Skin epidermis (tissue), 12 donors: ENCODE results near the gene GRIN3B.

Source experiments
- H3K27ac ChIP-seq, 21 experiments: fragments of 200-600 bp; sonication (generic) in 11 of 21; one replicate each; pipeline ENCODE4 v1.5.0; 2020; ENCODE audit warnings: mild to moderate bottlenecking in 3 of 21, inconsistent platforms in 2 of 21, moderate library complexity in 2 of 21
- H3K4me3 ChIP-seq, 7 experiments: fragments of 200-600 bp; sonication (generic) in 2 of 7; one replicate each; pipeline ENCODE4 v1.5.0; 2020; ENCODE audit warnings: inconsistent platforms in 2 of 7, mild to moderate bottlenecking in 2 of 7, moderate library complexity in 1 of 7

Gene GRIN3B

GRCh38 chr19:1050989-1051788 lies 51.0 kb downstream of the GRIN3B start:
- no peak overlapping the region for H3K27ac ChIP-seq
- H3K4me3 ChIP-seq: no peak overlapping the region

GRCh38 chr19:1051791-1052190 lies 51.6 kb downstream of the GRIN3B start:
- Histone ChIP-seq H3K4me3 (no peak overlapping the region), H3K27ac (no peak overlapping the region)

- H3K4me3 ChIP-seq: no peak overlapping the region
- no peak overlapping the region for H3K27ac ChIP-seq
Measured at GRCh38 chr19:1052349-1052975, 52.2 kb downstream of the GRIN3B start.

- Histone ChIP-seq H3K4me3 (no peak overlapping the region), H3K27ac (no peak overlapping the region)
Measured at GRCh38 chr19:1053176-1054101, 53.2 kb downstream of the GRIN3B start.

DNA sequence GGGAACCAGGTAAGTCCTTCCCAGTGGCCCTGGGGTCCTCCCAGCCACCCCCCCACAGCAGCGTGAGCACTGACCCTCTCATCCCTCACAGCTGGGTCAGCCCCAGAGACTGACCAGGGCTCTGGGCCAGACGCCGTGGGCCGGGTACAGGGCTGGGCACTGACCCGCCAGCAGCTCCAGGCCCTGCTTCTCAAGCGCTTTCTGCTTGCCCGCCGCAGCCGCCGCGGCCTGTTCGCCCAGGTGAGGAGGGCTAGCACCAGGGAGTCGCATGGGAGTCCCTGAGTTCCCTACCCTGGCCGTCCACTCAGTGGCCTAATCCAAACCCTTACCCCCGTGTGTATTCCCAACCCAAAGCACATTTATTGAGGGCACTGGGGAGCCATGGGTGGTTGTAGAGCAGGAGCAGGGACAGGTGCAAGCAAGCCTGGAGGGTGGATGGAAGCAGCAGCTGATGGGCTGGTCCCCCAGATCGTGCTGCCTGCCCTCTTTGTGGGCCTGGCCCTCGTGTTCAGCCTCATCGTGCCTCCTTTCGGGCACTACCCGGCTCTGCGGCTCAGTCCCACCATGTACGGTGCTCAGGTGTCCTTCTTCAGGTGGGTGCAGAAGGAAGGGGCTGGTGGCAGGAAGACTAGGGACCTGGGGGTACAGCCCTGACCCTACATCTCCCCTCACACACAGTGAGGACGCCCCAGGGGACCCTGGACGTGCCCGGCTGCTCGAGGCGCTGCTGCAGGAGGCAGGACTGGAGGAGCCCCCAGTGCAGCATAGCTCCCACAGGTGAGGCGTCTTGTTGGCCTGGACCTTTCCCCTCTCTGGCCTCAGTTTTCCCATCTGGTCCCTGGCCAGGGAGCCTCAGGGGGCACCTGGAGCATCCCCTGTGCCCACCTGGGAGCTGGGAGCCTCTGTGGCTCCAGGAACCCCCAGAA lies 54.1 kb downstream of the GRIN3B start:
- H3K4me3 ChIP-seq: no peak overlapping the region

GRCh38 chr19:1055028-1055425 lies 54.8 kb downstream of the GRIN3B start:
- H3K27ac ChIP-seq: no peak overlapping the region
- H3K4me3 ChIP-seq: no peak overlapping the region

More for the DNA sequence above, 54.1 kb downstream of the GRIN3B start:
- H3K27ac ChIP-seq: no peak overlapping the region

DNA sequence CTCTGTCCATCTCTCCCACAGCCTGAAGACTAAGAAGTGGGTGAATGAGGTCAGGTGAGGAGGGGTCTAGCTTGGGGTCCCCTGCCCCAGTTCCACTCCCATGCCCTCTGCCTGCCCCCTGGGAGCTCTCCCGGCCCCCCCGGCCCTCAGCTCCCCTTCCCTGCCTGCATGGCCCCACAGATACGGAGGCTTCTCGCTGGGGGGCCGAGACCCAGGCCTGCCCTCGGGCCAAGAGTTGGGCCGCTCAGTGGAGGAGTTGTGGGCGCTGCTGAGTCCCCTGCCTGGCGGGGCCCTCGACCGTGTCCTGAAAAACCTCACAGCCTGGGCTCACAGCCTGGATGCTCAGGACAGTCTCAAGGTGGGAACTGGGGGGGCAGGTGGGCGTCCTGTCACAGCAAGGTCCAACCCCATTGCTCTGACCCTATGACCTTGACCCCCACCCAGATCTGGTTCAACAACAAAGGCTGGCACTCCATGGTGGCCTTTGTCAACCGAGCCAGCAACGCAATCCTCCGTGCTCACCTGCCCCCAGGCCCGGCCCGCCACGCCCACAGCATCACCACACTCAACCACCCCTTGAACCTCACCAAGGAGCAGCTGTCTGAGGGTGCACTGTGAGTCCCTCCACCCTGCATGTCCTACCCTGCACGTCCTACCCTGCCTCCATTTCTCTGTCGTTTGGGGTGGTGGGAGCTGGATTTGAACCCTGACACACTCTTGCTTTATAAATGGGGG lies 55.8 kb downstream of the GRIN3B start:
- Histone ChIP-seq H3K27ac (no peak overlapping the region), H3K4me3 (no peak overlapping the region)

GRCh38 chr19:1057176-1057855 lies 57.1 kb downstream of the GRIN3B start:
- Histone ChIP-seq H3K27ac (peak overlapping the region in 1 of 21 experiments; percentile 29), H3K4me3 (no peak overlapping the region)

GRCh38 chr19:1058112-1058511 lies 57.9 kb downstream of the GRIN3B start:
- no peak overlapping the region for H3K27ac ChIP-seq
- H3K4me3 ChIP-seq: no peak overlapping the region
